Measurements from ENCODE around the gene TMCC3.
"Not testable (repeated sequence)": the region's sequence is repeated elsewhere in the genome, so short reads cannot be mapped to it uniquely, and the experiment has no call there.

The TMCC3 gene

GRCh38 chr12:94563286-94563685 lies 87.1 kb downstream of the TMCC3 start:
- no peak for DNase-seq

DNA sequence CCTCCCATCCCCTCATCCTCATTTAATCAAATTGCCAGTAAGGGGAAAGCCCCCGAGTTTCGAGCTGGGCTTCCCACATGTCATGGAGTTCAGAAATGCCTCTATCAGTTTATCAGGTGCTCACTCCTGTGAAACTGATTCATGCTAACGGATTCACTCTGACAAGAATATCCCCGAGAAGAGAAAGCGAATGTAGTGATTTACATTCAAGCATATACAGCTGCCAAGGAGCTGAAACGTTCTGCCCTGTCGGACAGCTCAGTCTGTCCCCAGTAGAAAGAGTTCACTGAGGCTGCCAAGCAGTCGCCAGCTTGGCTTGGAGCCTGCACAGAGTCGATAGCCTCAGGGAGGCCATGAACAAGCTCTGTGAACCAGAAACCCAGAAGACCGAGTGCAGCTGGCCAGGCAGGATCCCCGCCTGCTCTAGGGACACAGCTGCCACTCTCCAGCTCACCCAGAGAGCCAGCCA lies 88.4 kb downstream of the TMCC3 start:
- no peak for DNase-seq

GRCh38 chr12:94560431-94561221 lies 89.7 kb downstream of the TMCC3 start:
- no peak for DNase-seq

DNA sequence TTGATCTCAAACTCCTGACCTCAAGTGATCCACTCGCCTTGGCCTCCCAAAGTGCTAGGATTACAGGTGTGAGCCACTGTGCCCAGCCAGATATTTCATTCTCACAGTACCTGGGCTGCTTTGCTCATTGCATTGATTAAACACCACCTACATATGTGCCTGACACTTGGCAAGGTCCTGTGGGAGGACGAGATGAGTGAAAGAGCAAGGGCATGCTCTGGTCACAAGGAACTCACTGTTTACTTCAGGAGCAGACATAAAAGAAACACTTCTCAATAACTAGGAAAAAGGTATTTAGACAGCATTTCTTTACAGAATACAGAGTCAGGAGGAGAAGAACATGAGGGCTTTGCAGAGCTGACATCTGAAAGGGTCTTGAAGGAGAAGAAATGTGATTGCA lies 91.7 kb downstream of the TMCC3 start:
- no peak for DNase-seq

DNA sequence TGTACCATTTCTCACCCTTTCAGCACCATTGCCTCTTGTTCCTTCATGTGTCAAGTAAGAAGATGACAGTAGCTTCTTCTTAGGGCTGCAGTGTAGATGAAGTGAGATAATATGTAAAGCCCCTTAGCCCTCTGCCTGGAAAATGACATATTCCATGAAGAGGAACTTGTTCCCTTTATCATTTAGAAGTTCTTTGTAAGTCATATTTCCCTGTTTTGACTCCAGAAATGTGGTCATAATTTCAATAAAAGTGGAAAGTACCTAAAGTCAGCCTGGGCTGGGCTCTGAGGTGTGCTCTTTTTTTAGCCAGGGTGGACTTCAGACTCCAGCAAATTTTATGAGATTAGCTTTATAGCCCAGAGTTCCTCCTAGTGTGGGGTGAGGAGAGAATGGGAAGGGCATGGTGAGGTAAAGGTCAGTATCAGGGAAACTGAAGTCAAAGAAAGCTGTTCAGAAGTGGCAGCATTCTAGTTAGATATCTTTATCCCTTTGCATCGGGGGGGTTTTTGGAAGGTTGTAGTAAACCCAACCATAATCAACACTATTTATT lies 92.5 kb downstream of the TMCC3 start:
- no peak for DNase-seq

DNA sequence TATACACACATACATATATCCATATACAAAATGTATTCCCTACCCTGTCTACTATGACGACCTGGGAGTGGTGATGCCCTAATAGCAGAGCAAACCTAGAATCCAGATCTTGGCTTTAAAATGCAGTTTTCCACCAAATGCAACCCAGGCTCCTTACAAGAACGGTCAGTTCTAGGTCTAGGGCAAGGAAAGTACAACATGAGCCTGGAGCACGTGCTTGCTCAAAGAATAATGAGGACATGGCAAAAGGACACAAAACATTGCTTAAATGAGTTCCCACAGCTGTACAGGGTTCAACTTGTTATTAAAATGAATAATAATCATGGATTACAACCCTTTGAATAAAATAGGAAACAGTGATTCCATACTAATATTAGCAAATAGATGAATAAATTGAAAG lies 94.7 kb downstream of the TMCC3 start:
- no peak for DNase-seq

DNA sequence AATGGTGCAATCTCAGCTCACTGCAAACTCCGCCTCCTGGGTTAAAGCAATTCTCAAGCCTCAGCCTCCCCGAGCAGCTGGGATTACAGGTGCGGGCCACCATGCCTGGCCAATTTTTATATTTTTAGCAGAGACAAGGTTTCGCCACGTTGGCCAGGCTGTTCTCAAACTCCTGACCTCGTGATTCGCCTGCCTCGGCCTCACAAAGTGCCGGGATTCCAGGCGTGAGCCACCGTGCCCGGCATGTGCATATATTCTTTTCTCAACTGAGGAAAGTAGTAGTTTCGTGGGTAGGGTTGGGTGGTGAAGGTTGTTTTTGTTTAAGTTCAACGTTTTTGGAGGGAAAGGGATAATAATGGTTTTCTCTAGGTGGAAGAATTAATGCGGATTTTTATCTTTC lies 96.5 kb downstream of the TMCC3 start:
- DNase-seq = no peak

DNA sequence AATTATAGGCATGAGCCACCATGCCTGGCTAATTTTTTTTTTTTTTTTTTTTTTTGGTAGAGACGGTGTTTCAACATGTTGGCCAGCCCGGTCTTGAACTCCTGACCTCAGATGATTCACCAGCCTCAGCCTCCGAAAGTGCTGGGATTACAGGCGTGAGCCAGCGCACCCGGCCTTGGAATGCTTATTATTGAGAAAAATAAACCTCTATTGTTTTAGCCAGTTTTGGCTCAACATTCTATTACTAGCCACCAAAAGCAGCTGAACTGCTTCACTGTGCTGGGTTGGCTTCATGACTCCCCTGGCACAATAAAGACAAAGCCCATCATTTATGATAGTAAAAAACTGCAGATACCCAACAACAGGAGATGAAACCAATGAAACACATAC lies 97.2 kb downstream of the TMCC3 start:
- no peak for DNase-seq

DNA sequence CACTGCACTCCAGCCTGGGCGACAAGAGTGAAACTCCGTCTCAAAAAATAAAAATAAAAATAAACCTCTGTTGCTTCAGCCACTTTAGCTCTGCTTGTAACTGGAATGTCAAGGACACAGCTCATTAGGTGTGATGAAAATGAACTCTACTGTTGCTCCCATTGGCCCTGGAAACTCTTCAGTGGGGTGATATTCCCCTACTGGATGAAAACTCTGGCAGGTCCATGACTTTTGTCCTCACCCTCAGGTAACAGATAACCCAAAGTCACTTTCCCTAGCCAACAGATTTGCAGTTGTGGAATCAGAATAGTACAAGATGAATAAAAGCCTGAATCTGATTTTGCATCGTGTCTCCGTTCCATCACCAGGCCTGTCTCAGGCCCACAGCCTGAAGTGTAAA lies 98.5 kb downstream of the TMCC3 start:
- no peak for DNase-seq

DNA sequence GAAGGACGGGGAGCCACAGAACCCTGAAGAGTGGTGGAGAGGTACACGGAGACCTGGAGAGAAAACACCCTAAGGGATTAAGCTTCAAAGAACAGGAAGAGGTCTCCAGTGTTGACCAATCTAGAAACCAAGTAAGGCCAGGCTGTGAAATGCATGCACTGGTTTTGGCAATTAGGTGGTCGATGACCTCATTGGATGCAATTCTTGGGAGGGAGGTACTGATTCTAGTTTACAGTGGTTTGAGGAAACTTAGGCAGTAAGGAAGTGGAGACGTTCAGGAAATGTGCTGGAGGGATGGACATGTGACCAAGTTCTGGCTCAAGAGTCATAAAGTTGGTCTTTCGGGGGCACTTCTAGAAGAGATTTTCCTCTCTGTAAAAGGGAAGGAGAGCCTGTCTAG lies 99.4 kb downstream of the TMCC3 start:
- DNase-seq = no peak

DNA sequence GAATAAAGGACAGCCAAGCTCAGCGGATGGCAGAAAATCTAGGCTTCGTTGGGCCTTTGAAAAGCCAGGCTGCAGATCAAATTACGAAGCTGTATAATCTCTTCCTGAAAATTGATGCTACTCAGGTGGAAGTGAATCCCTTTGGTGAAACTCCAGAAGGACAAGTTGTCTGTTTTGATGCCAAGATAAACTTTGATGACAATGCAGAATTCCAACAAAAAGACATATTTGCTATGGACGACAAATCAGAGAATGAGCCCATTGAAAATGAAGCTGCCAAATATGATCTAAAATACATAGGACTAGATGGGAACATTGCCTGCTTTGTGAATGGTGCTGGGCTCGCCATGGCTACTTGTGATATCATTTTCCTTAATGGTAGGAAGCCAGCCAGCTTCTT lies 101.5 kb downstream of the TMCC3 start:
- DNase-seq = not testable (repeated sequence)

- peak; percentile 78 for DNase-seq
Measured at GRCh38 chr12:94545935-94546771, 104.2 kb downstream of the TMCC3 start.

DNA sequence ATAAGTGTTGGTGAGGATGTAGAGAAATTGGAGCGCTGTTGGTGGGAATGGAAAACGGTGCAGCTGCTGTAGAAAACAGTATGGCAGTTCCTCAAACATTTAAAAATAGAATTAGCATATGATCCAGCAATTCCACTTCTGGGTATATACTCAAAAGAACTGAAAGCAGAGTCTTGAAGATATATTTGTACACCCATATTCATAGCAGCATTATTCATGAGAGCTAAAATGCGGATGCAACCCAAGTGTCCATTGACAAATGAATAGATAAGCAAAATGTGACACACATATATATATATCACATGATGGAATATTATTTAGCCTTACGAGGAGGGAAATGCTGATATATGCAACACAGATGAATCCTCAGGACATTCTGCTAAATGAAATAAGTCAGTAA lies 106.0 kb downstream of the TMCC3 start:
- no peak for DNase-seq

GRCh38 chr12:94538318-94538717 lies 112.0 kb downstream of the TMCC3 start:
- no peak for DNase-seq

GRCh38 chr12:94536040-94536965 lies 114.1 kb downstream of the TMCC3 start:
- no peak for DNase-seq

DNA sequence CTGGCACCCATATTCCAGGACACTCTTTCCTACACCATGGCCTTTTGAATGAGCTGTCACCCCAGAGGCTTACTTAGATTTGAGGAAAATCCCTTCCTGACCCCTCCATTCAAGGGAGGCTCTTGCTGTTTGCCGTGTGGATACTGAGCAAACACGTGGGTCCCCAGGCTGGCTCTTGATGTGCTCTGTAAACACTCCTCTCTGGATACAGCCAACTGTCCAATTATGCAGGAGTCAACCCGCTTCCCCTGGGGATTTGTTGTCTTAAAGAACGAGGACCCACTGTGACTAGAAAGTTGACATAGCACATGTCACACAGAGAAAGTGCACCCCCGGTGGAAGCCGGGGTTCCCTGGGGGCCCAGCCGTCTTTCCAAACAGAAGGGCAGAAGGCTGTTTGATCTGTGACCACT lies 114.8 kb downstream of the TMCC3 start:
- DNase-seq = no peak

DNA sequence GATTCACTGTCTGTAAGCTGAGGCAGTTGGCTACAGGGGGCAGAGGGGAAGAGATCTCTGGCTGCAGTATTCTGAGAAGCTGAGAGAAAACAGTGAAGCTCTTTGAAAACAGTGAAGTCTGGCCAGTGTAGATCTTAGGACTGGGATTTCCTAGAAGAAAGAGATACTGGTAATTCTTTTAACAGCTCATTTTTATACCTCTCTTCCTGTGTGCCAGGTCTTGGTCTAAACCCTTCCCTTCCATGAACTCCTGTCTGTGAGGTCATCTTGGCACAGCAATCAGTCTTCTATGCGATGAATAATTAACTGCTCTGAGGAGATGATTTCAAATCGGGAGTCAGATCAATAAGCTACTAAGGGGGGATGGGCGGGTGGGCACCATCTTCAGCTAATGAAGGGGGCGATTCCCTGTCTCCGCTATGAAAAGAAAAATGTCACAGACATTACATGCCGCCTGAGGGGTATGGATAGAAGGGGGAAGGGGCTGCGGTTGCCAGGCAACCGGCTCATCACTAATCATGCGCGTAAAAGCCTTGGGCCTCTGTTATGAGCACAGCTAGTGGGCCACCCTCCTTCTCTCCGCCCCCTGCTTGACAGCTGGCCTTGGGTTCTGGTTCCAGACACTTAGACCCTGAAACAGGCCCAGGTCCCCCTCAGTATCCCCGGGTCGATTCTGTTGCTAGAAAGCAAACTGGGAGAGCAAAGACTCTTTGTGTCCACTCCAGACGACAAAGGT lies 115.4 kb downstream of the TMCC3 start:
- DNase-seq = no peak

DNA sequence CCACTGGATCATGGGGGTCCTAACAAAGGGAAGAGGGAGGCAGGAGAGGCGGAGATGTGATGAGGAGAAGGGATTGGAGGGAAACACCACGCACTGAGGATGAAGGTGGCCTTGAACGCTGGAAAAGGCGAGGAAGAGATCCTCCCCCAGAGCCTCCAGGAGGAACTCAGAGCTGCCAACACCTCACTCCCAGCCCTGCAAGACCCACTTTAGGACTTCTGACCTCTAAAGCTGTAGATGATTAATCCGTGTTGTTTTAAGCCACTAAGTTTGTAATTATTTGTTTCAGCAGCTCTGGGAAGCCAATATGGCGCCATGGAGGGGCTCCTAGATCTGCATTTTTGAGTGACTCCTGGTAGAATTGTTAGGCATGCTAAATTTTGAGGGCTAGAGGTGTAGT lies 116.1 kb downstream of the TMCC3 start:
- DNase-seq = no peak

- peak; percentile 86 for DNase-seq
Measured at GRCh38 chr12:94532490-94533422, 117.6 kb downstream of the TMCC3 start.

DNA sequence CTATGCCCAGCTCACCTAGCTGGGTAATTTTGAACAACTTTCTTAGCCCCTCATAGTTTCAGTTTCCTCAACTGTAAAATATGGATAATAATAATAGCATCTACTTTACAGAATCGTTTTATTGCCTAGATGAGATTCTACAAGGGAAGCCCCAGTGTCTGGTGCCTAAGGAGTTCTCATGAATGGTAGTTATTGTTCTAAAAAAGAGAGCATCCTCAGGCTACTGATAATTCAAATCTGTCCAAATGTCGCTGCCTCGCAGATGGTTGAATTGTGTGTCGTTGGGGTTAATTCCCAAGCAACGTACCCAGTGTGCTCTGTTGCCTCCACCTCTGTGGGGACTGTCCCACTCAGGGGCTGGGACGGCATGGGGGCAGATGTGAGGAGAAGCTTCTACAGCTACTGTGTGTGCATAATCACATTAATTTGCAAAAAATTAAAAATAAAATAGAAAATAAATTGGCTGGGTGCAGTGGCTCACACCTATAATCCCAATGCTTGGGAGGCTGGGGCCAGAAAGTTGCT lies 119.1 kb downstream of the TMCC3 start:
- DNase-seq = no peak

- DNase-seq = no peak
Measured at GRCh38 chr12:94525951-94526350, 124.4 kb downstream of the TMCC3 start.
